NCI-H524 (cell line): ENCODE data around the gene MVK.

Experiments
- DNase-seq, 2 experiments: peaks; one replicate each; lab custom pipeline; 2025; lab: John Stamatoyannopoulos, UW

The MVK gene

GRCh38 chr12:109566424-109566823 is 7.2 kb upstream of the MVK start:
- DNase-seq = no peak

GRCh38 chr12:109567296-109567695 is 6.3 kb upstream of the MVK start:
- no peak for DNase-seq

GRCh38 chr12:109567967-109568366 is 5.6 kb upstream of the MVK start:
- no peak for DNase-seq

GRCh38 chr12:109568486-109568885 is 5.1 kb upstream of the MVK start:
- no peak for DNase-seq

GRCh38 chr12:109571773-109572505 is 1.7 kb upstream of the MVK start:
- no peak for DNase-seq

GRCh38 chr12:109572506-109572845 is 1.1 kb upstream of the MVK start:
- no peak for DNase-seq

GRCh38 chr12:109573914-109574244 is 285 bp downstream of the MVK start:
- DNase-seq = no peak

GRCh38 chr12:109575683-109576082 is 2.1 kb downstream of the MVK start:
- DNase-seq = no peak

- no peak for DNase-seq
These were observed 3.7 kb downstream of the MVK start for GRCh38 chr12:109577311-109577710.

GRCh38 chr12:109578330-109578927 is 4.8 kb downstream of the MVK start:
- no peak for DNase-seq

GRCh38 chr12:109579639-109580038 is 6.0 kb downstream of the MVK start:
- DNase-seq = no peak

GRCh38 chr12:109580272-109580671 is 6.7 kb downstream of the MVK start:
- DNase-seq = peak in 1 of 2 experiments; percentile 29

GRCh38 chr12:109580684-109581333 is 7.2 kb downstream of the MVK start:
- peak; percentile 65 to 91 for DNase-seq

- DNase-seq = no peak
These were observed 7.7 kb downstream of the MVK start for GRCh38 chr12:109581334-109581691.

- no peak for DNase-seq
These were observed 8.3 kb downstream of the MVK start for GRCh38 chr12:109581856-109582255.

- peak in 1 of 2 experiments; percentile 35 for DNase-seq
These were observed 9.0 kb downstream of the MVK start for GRCh38 chr12:109582636-109583035.

GRCh38 chr12:109583733-109584132 is 10.1 kb downstream of the MVK start:
- no peak for DNase-seq

GRCh38 chr12:109586385-109587296 is 13.0 kb downstream of the MVK start:
- peak in 1 of 2 experiments; percentile 32 for DNase-seq

GRCh38 chr12:109587921-109588320 is 14.3 kb downstream of the MVK start:
- no peak for DNase-seq

GRCh38 chr12:109588461-109589239 is 15.1 kb downstream of the MVK start:
- DNase-seq = no peak

GRCh38 chr12:109589240-109589590 is 15.6 kb downstream of the MVK start:
- DNase-seq = peak; percentile 77 to 93
